ENCODE measurements around the gene PGAM5. TPM values are rescaled to one million over a fixed set of nuclear protein-coding genes. Genes with fewer than 3 reads are reported as not detected.

The PGAM5 gene
- total RNA-seq, 1 experiment from 2014 or later = 121 TPM

- Histone ChIP-seq H3K4me3 (ENCODE audit: low read depth, low read length, poor library complexity, severe bottlenecking) (no peak overlapping the region), H3K9me3 (ENCODE audit: low read depth, low read length, poor library complexity, severe bottlenecking) (no peaks in the 10 kb centered on the region), H3K27ac (ENCODE audit: low read depth, low read length, poor library complexity, severe bottlenecking) (no peak overlapping the region), H3K4me1 (ENCODE audit: insufficient read depth, low read length, poor library complexity, severe bottlenecking) (no peaks in the 10 kb centered on the region), H3K27me3 (replicated peaks; ENCODE audit: insufficient read depth, low read depth, low read length, poor library complexity) (no peaks in the 10 kb centered on the region), H3K36me3 (ENCODE audit: insufficient read depth, low read length, poor library complexity, severe bottlenecking) (peaks cover 86% of the 10 kb centered on the region)
- TF ChIP-seq EZH2 (IDR thresholded peaks at IDR 0.05; ENCODE audit: borderline replicate concordance, low read depth, low read length, poor library complexity, severe bottlenecking) (no peak), CTCF (conservative IDR thresholded peaks at IDR 0.05; ENCODE audit: low read depth, low read length) (no peak)
- DNase-seq (ENCODE audit: low spot score) = no peak
- CTCF ChIA-PET = interaction anchor here (0.5 kb wide), 1 partner anchor 179 kb away, joined by 3 read pairs; no protein-coding TSS in a partner anchor
- intact Hi-C loops (cut with micrococcal nuclease; ENCODE audit: unreplicated experiment) = no loop called here
- BruUV-seq (replicated peaks) = no TSS peak
- POLR2A ChIA-PET (ENCODE audit: low non-redundant PET) = no interaction called here
These were observed 12.5 kb downstream of the PGAM5 start for GRCh38 chr12:132723015-132723763.

- Histone ChIP-seq H3K27me3 (replicated peaks; ENCODE audit: insufficient read depth, low read depth, low read length, poor library complexity) (no peaks in the 10 kb centered on the region), H3K4me1 (ENCODE audit: insufficient read depth, low read length, poor library complexity, severe bottlenecking) (no peaks in the 10 kb centered on the region), H3K27ac (ENCODE audit: low read depth, low read length, poor library complexity, severe bottlenecking) (no peak overlapping the region), H3K36me3 (ENCODE audit: insufficient read depth, low read length, poor library complexity, severe bottlenecking) (peaks cover 90% of the 10 kb centered on the region), H3K9me3 (ENCODE audit: low read depth, low read length, poor library complexity, severe bottlenecking) (no peaks in the 10 kb centered on the region), H3K4me3 (ENCODE audit: low read depth, low read length, poor library complexity, severe bottlenecking) (no peak overlapping the region)
- TF ChIP-seq CTCF (conservative IDR thresholded peaks at IDR 0.05; ENCODE audit: low read depth, low read length) = no peak
- intact Hi-C loops (cut with micrococcal nuclease; ENCODE audit: unreplicated experiment) = no loop called here
- CTCF ChIA-PET = no interaction called here
- DNase-seq (ENCODE audit: low spot score) = no peak
- POLR2A ChIA-PET (ENCODE audit: low non-redundant PET) = no interaction called here
- BruUV-seq (replicated peaks) = no TSS peak
These were observed 13.1 kb downstream of the PGAM5 start for GRCh38 chr12:132723764-132724140.

- CTCF ChIA-PET = no interaction called here
- Histone ChIP-seq H3K4me1 (ENCODE audit: insufficient read depth, low read length, poor library complexity, severe bottlenecking) (no peaks in the 10 kb centered on the region), H3K9me3 (ENCODE audit: low read depth, low read length, poor library complexity, severe bottlenecking) (no peaks in the 10 kb centered on the region), H3K4me3 (ENCODE audit: low read depth, low read length, poor library complexity, severe bottlenecking) (no peak overlapping the region), H3K27ac (ENCODE audit: low read depth, low read length, poor library complexity, severe bottlenecking) (peak overlapping the region; percentile 22), H3K36me3 (ENCODE audit: insufficient read depth, low read length, poor library complexity, severe bottlenecking) (peaks cover 82% of the 10 kb centered on the region), H3K27me3 (replicated peaks; ENCODE audit: insufficient read depth, low read depth, low read length, poor library complexity) (no peaks in the 10 kb centered on the region)
- no peak for TF ChIP-seq CTCF (conservative IDR thresholded peaks at IDR 0.05; ENCODE audit: low read depth, low read length)
- TF ChIP-seq EZH2 (IDR thresholded peaks at IDR 0.05; ENCODE audit: borderline replicate concordance, low read depth, low read length, poor library complexity, severe bottlenecking) = no peak
- POLR2A ChIA-PET (ENCODE audit: low non-redundant PET) = no interaction called here
- intact Hi-C loops (cut with micrococcal nuclease; ENCODE audit: unreplicated experiment) = no loop called here
- BruUV-seq (replicated peaks) = no TSS peak
- DNase-seq (ENCODE audit: low spot score) = no peak
These were observed 14.0 kb downstream of the PGAM5 start for GRCh38 chr12:132724506-132725241.

Measured in A673 (cell line).